WTC11 (cell line): ENCODE results near the gene PITPNM3. TPM values are rescaled to one million over a fixed set of nuclear protein-coding genes. Genes with fewer than 3 reads are reported as not detected.

Experiments used
- ATAC-seq: fragments of 200-7000 bp; cut with Tn5 transposase; 2 replicates; pipeline ENCODE4 v1.10.0; 2021; ENCODE audit warnings: mild to moderate bottlenecking, moderate library complexity
- CTCF ChIA-PET: fragments of 300-600 bp; sonication (Branson Sonifier 250); formaldehyde crosslinking; loops from one replicate; lab custom pipeline; 2021; ENCODE audit warnings: antibody characterized with exemption; lab: Charles Lee
- POLR2A ChIA-PET: fragments of 350-600 bp; sonication (Branson Sonifier 250); formaldehyde crosslinking; loops from one replicate; lab custom pipeline; 2021; ENCODE audit warnings: antibody characterized with exemption; lab: Charles Lee
- DNase-seq: peaks from one replicate; pipeline ENCODE4 v3.0.0; 2021; ENCODE audit warnings: low spot score
- H3K27ac Mint-ChIP-seq: 2 replicates; pipeline ENCODE4 v1.8.0; 2021; ENCODE audit warnings: mixed read lengths
- H3K27me3 Mint-ChIP-seq: 2 replicates; pipeline ENCODE4 v1.8.0; 2021; ENCODE audit warnings: low read depth, mild to moderate bottlenecking, moderate library complexity, mixed read lengths
- H3K36me3 Mint-ChIP-seq: 2 replicates; pipeline ENCODE4 v1.8.0; 2021; ENCODE audit warnings: mixed read lengths
- H3K4me1 Mint-ChIP-seq: 2 replicates; pipeline ENCODE4 v1.8.0; 2022; ENCODE audit warnings: mixed read lengths
- H3K4me3 Mint-ChIP-seq: 2 replicates; pipeline ENCODE4 v1.8.0; 2021; ENCODE audit warnings: mild to moderate bottlenecking, moderate library complexity, mixed read lengths
- H3K9me3 Mint-ChIP-seq: 2 replicates; pipeline ENCODE4 v1.8.0; 2021; ENCODE audit warnings: mixed read lengths
- CREM ChIP-seq: sonication (generic); formaldehyde crosslinking; IDR thresholded peaks from 2 replicates; pipeline ENCODE4 v1.8.1; 2022; ENCODE audit warnings: mild to moderate bottlenecking, missing genetic modification reagents, moderate library complexity
- EMX1 ChIP-seq: fragments of 250-450 bp; sonication (Bioruptor Pico); IDR thresholded peaks from 2 replicates; pipeline ENCODE4 v1.8.0; 2021; ENCODE audit warnings: mild to moderate bottlenecking
- ESRRA ChIP-seq: sonication (generic); formaldehyde crosslinking; IDR thresholded peaks from 2 replicates; pipeline ENCODE4 v1.8.1; 2022; ENCODE audit warnings: mild to moderate bottlenecking, missing genetic modification reagents, borderline replicate concordance
- JAZF1 ChIP-seq: fragments of 250-450 bp; sonication (Bioruptor Pico); IDR thresholded peaks from 2 replicates; pipeline ENCODE4 v1.9.0; 2021; ENCODE audit warnings: moderate library complexity, mild to moderate bottlenecking, inconsistent platforms
- MXD4 ChIP-seq: fragments of 250-450 bp; sonication (Bioruptor Pico); IDR thresholded peaks from 2 replicates; pipeline ENCODE4 v1.8.0; 2021; ENCODE audit warnings: mild to moderate bottlenecking, moderate library complexity, borderline replicate concordance
- MYBL2 ChIP-seq: sonication (generic); formaldehyde crosslinking; IDR thresholded peaks from 2 replicates; pipeline ENCODE4 v1.8.1; 2023; ENCODE audit warnings: mild to moderate bottlenecking, moderate library complexity, missing genetic modification reagents
- NFE2L1 ChIP-seq: sonication (generic); formaldehyde crosslinking; IDR thresholded peaks from 2 replicates; pipeline ENCODE4 v1.8.1; 2023; ENCODE audit warnings: missing genetic modification reagents
- NR2C2 ChIP-seq: sonication (generic); formaldehyde crosslinking; IDR thresholded peaks from 2 replicates; pipeline ENCODE4 v1.8.0; 2022; ENCODE audit warnings: mild to moderate bottlenecking, missing genetic modification reagents
- NR3C1 ChIP-seq: sonication (generic); formaldehyde crosslinking; conservative IDR thresholded peaks from 2 replicates; pipeline ENCODE4 v1.8.1; 2023; ENCODE audit warnings: low read depth, mild to moderate bottlenecking, missing genetic modification reagents
- PRRX2 ChIP-seq: fragments of 250-450 bp; sonication (Bioruptor Pico); IDR thresholded peaks from 2 replicates; pipeline ENCODE4 v1.8.0; 2021; ENCODE audit warnings: mild to moderate bottlenecking
- SMAD4 ChIP-seq: sonication (generic); formaldehyde crosslinking; IDR thresholded peaks from 2 replicates; pipeline ENCODE4 v1.8.0; 2022; ENCODE audit warnings: mild to moderate bottlenecking, missing genetic modification reagents
- ZNF121 ChIP-seq: sonication (generic); formaldehyde crosslinking; IDR thresholded peaks from 2 replicates; pipeline ENCODE4 v1.8.0; 2023; ENCODE audit warnings: missing genetic modification reagents
- ZNF138 ChIP-seq: sonication (generic); formaldehyde crosslinking; conservative IDR thresholded peaks from 2 replicates; pipeline ENCODE4 v1.8.1; 2022; ENCODE audit warnings: mild to moderate bottlenecking, moderate library complexity, missing genetic modification reagents
- ZNF263 ChIP-seq: sonication (generic); formaldehyde crosslinking; IDR thresholded peaks from 2 replicates; pipeline ENCODE4 v1.8.1; 2022; ENCODE audit warnings: low read depth, mild to moderate bottlenecking, moderate library complexity, missing genetic modification reagents
- ZNF532 ChIP-seq: fragments of 250-450 bp; sonication (Bioruptor Pico); IDR thresholded peaks from 2 replicates; pipeline ENCODE4 v1.9.0; 2021; ENCODE audit warnings: mild to moderate bottlenecking, borderline replicate concordance
- total RNA-seq: library from RNA; stranded (reverse); gene quantifications from 3 replicates; pipeline ENCODE4 v1.2.3, GENCODE V29; 2021
- TF ChIP-seq, protein P1 (sequence below): sonication (generic); formaldehyde crosslinking; IDR thresholded peaks from 2 replicates; pipeline ENCODE4 v1.8.1; 2023; ENCODE audit warnings: mild to moderate bottlenecking, missing genetic modification reagents
- TF ChIP-seq, protein P2 (sequence below): sonication (generic); formaldehyde crosslinking; IDR thresholded peaks from 2 replicates; pipeline ENCODE4 v1.8.1; 2022; ENCODE audit warnings: low read depth, missing genetic modification reagents, borderline replicate concordance
- TF ChIP-seq, protein P3 (sequence below): fragments of 250-450 bp; sonication (Bioruptor Pico); IDR thresholded peaks from 2 replicates; pipeline ENCODE4 v2.1.2; 2022; ENCODE audit warnings: mild to moderate bottlenecking, moderate library complexity
- TF ChIP-seq, protein P4 (sequence below): sonication (generic); formaldehyde crosslinking; IDR thresholded peaks from 2 replicates; pipeline ENCODE4 v1.8.1; 2023; ENCODE audit warnings: mild to moderate bottlenecking, missing genetic modification reagents

The PITPNM3 gene
- total RNA-seq, 1 experiment from 2014 or later: 2.8 TPM

- 0 out of 2 replicates have a peak, but pooled peaks cover 5% of the 10 kb centered on the region for H3K4me1 Mint-ChIP-seq
- H3K4me3 Mint-ChIP-seq: no peak overlapping the region
- no peak overlapping the region for H3K27ac Mint-ChIP-seq
- peaks cover 11% of the 10 kb centered on the region for H3K36me3 Mint-ChIP-seq
- no peak for TF ChIP-seq MXD4
- no peak for TF ChIP-seq ESRRA (CRISPR knock-in tag)
- TF ChIP-seq PRRX2: no peak
- no peak for TF ChIP-seq ZNF138 (CRISPR knock-in tag)
- no peak for TF ChIP-seq ZNF121 (CRISPR knock-in tag)
- ATAC-seq (no peak), DNase-seq (no peak)
- ChIA-PET CTCF (interaction anchor here (1.0 kb wide), 1 partner anchor 9 kb away, joined by 3 read pairs; no protein-coding TSS in a partner anchor), POLR2A (interaction anchor here (0.7 kb wide), 1 partner anchor 1374 kb away, joined by 3 read pairs; no protein-coding TSS in a partner anchor)
- no peaks in the 10 kb centered on the region for H3K27me3 Mint-ChIP-seq
- H3K9me3 Mint-ChIP-seq: peaks cover 18% of the 10 kb centered on the region
Observed at GRCh38 chr17:6427279-6427781, 129.0 kb downstream of the PITPNM3 start.

DNA sequence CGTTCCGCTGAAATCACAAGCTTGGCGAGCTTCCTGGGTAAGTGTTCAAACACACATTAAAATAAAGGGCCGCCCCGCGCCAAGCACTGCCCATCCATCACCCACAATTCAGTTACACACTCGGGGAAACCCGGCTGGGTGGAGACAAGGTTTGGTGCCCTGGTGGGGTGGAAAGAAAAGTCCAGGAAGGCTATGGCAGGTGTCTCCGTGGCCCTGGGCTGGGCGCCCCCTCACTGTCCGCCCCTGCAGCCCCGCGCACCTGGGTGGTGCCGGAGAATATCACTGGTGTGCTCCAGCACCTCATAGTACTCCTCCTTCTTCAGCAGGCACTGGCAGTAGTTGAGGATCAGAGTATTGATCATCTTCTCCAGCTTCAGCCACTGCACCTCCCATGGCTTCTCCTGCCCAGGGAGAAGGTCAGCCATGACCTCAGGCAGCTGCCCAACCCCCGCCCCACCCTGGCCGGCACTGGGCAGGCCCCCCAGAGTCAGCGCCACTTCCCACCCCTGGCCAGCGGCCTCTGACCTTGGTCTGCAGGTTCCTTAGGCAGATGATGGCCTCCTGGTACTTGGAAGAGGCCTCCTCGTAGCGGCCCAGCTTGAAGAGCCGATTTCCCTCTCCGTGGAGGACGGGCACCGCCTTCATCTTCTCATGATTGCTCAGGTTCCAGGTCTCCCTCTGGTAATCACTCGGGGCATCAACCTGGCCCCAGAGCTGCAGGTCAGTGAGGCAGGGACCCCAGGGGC is 129.8 kb downstream of the PITPNM3 start:
- H3K4me3 Mint-ChIP-seq: no peak overlapping the region
- peaks cover 14% of the 10 kb centered on the region for H3K9me3 Mint-ChIP-seq
- TF ChIP-seq ZNF263 (CRISPR knock-in tag) (no peak), ZNF532 (CRISPR knock-in tag) (no peak), MYBL2 (no peak), ZNF121 (CRISPR knock-in tag) (no peak), SMAD4 (CRISPR knock-in tag) (no peak), NR2C2 (CRISPR knock-in tag) (no peak), CREM (CRISPR knock-in tag) (no peak), JAZF1 (CRISPR knock-in tag) (no peak), NFE2L1 (CRISPR knock-in tag) (no peak), EMX1 (CRISPR knock-in tag) (no peak), NR3C1 (CRISPR knock-in tag) (no peak)
- TF ChIP-seq, protein P1, sequence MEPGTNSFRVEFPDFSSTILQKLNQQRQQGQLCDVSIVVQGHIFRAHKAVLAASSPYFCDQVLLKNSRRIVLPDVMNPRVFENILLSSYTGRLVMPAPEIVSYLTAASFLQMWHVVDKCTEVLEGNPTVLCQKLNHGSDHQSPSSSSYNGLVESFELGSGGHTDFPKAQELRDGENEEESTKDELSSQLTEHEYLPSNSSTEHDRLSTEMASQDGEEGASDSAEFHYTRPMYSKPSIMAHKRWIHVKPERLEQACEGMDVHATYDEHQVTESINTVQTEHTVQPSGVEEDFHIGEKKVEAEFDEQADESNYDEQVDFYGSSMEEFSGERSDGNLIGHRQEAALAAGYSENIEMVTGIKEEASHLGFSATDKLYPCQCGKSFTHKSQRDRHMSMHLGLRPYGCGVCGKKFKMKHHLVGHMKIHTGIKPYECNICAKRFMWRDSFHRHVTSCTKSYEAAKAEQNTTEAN (CRISPR knock-in tag): no peak
- TF ChIP-seq, protein P2, sequence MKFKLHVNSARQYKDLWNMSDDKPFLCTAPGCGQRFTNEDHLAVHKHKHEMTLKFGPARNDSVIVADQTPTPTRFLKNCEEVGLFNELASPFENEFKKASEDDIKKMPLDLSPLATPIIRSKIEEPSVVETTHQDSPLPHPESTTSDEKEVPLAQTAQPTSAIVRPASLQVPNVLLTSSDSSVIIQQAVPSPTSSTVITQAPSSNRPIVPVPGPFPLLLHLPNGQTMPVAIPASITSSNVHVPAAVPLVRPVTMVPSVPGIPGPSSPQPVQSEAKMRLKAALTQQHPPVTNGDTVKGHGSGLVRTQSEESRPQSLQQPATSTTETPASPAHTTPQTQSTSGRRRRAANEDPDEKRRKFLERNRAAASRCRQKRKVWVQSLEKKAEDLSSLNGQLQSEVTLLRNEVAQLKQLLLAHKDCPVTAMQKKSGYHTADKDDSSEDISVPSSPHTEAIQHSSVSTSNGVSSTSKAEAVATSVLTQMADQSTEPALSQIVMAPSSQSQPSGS (CRISPR knock-in tag): no peak
- TF ChIP-seq, protein P3, sequence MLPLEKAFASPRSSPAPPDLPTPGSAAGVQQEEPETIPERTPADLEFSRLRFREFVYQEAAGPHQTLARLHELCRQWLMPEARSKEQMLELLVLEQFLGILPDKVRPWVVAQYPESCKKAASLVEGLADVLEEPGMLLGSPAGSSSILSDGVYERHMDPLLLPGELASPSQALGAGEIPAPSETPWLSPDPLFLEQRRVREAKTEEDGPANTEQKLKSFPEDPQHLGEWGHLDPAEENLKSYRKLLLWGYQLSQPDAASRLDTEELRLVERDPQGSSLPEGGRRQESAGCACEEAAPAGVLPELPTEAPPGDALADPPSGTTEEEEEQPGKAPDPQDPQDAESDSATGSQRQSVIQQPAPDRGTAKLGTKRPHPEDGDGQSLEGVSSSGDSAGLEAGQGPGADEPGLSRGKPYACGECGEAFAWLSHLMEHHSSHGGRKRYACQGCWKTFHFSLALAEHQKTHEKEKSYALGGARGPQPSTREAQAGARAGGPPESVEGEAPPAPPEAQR (CRISPR knock-in tag): no peak
- TF ChIP-seq, protein P4, sequence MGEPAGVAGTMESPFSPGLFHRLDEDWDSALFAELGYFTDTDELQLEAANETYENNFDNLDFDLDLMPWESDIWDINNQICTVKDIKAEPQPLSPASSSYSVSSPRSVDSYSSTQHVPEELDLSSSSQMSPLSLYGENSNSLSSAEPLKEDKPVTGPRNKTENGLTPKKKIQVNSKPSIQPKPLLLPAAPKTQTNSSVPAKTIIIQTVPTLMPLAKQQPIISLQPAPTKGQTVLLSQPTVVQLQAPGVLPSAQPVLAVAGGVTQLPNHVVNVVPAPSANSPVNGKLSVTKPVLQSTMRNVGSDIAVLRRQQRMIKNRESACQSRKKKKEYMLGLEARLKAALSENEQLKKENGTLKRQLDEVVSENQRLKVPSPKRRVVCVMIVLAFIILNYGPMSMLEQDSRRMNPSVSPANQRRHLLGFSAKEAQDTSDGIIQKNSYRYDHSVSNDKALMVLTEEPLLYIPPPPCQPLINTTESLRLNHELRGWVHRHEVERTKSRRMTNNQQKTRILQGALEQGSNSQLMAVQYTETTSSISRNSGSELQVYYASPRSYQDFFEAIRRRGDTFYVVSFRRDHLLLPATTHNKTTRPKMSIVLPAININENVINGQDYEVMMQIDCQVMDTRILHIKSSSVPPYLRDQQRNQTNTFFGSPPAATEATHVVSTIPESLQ (CRISPR knock-in tag): no peak
- H3K27me3 Mint-ChIP-seq: no peaks in the 10 kb centered on the region
- no peak overlapping the region for H3K27ac Mint-ChIP-seq
- ATAC-seq (no peak), DNase-seq (no peak)
- H3K36me3 Mint-ChIP-seq: peaks cover 9% of the 10 kb centered on the region
- CTCF ChIA-PET: interaction anchor here (1.0 kb wide), 1 partner anchor 9 kb away, joined by 3 read pairs; no protein-coding TSS in a partner anchor
- POLR2A ChIA-PET: no interaction called here
- H3K4me1 Mint-ChIP-seq: 0 out of 2 replicates have a peak, but pooled peaks cover 6% of the 10 kb centered on the region
